Sigmoid colon (tissue), 7 donors: ENCODE measurements around the gene C1GALT1. TPM values are rescaled to one million over a fixed set of nuclear protein-coding genes. Genes with fewer than 3 reads are reported as not detected.

Experiments used
- DNase-seq: peaks from one replicate; pipeline ENCODE4 v3.0.0-alpha.2; 2019
- H3K27ac ChIP-seq, 4 donors: fragments of 200-600 bp; sonication (generic); one replicate each; pipeline ENCODE4 v1.5.1; 2016 to 2019; ENCODE audit warnings: mild to moderate bottlenecking in 1 of 4
- H3K27me3 ChIP-seq, 3 donors: fragments of 200-600 bp; sonication (generic); one replicate each; pipeline ENCODE4 v1.5.1; 2019; ENCODE audit warnings: mild to moderate bottlenecking in 1 of 3
- H3K36me3 ChIP-seq, 4 donors: fragments of 200-600 bp; sonication (generic); one replicate each; pipeline ENCODE4 v1.5.1; 2016 to 2019
- H3K4me1 ChIP-seq, 4 donors: fragments of 200-600 bp; sonication (generic); one replicate each; pipeline ENCODE4 v1.5.1; 2017 to 2019
- H3K4me3 ChIP-seq, 4 donors: fragments of 200-600 bp; sonication (generic); one replicate each; pipeline ENCODE4 v1.5.1; 2017 to 2019; ENCODE audit warnings: mild to moderate bottlenecking in 2 of 4, moderate library complexity in 1 of 4
- H3K9me3 ChIP-seq, 4 donors: fragments of 200-600 bp in 3 of 4; sonication (generic) in 3 of 4; one replicate each; pipeline versions ENCODE4 v1.5.1 to v1.6.1; 2013 to 2019
- CTCF ChIP-seq, 4 experiments: fragments of 450-650 bp in 3 of 4; fragments of 200-600 bp in 1 of 4; IDR thresholded peaks; one replicate each; pipeline ENCODE4 v1.5.1; 2016 to 2019; ENCODE audit warnings: antibody characterized with exemption in 4 of 4, mild to moderate bottlenecking in 3 of 4, moderate library complexity in 2 of 4
- EP300 ChIP-seq, 4 donors: sonication (generic); formaldehyde crosslinking; IDR thresholded peaks; one replicate each; pipeline ENCODE4 v1.6.1; 2017; ENCODE audit warnings: antibody characterized with exemption in 4 of 4
- POLR2A ChIP-seq, 2 donors: fragments of 450-650 bp; IDR thresholded peaks; one replicate each; pipeline ENCODE4 v1.6.1; 2016; ENCODE audit warnings: antibody characterized with exemption in 2 of 2, mild to moderate bottlenecking in 2 of 2, moderate library complexity in 2 of 2
- POLR2AphosphoS5 ChIP-seq, 4 donors: sonication (generic); formaldehyde crosslinking; IDR thresholded peaks; one replicate each; pipeline ENCODE4 v1.6.1; 2017; ENCODE audit warnings: antibody characterized with exemption in 4 of 4
- WGBS, 2 donors: extraction: QIAGEN DNeasy Blood & Tissue Kit; methylation state at CpG; one replicate each; pipeline ENCODE4 v1.1.7; 2013; 5-methylcytosine and 5-hydroxymethylcytosine counted together
- intact Hi-C: fragments of 100-400 bp; cut with DNase I; formaldehyde crosslinking; loops from one replicate; pipeline ENCODE4 v1.15.1; 2023
- polyA plus RNA-seq, 3 donors: library from polyadenylated mRNA; stranded (reverse); fragments of 200-250 nt; gene quantifications; one replicate each; pipeline ENCODE4 v1.2.3, GENCODE V29; 2013
- total RNA-seq, 4 donors: library from RNA; depleted of rRNA; stranded (reverse); fragments of >200 nt; gene quantifications; one replicate each; pipeline ENCODE4 v1.1.0, GENCODE V29; 2016
- donor health status: healthy with polysubstance abuse.
- donor health status: Bipolar disorder and iron deficiency.
- donor health status: healthy.

Gene C1GALT1
- total and polyA plus RNA-seq, 7 donors, result 4.8 to 19.8 (median 11.6) TPM

GRCh38 chr7:7221599-7222038, 39.3 kb downstream of the C1GALT1 start:
- Histone ChIP-seq H3K4me1 (peaks cover 0 to 13% (median 6%) of the 10 kb centered on the region in 4 donors), H3K4me3 (no peak overlapping the region), H3K27ac (peak overlapping the region in 2 of 4 donors; percentile 9 to 40), H3K27me3 (no peaks in the 10 kb centered on the region), H3K9me3 (no peaks in the 10 kb centered on the region), H3K36me3 (no peaks in the 10 kb centered on the region)
- WGBS, 2 donors, result 73 to 75% methylated on average over 2 of the region's 2 CpGs
- no peak for DNase-seq
- TF ChIP-seq POLR2A (IDR thresholded peaks at IDR 0.05) (no peak), CTCF (IDR thresholded peaks at IDR 0.05) (no peak), EP300 (IDR thresholded peaks at IDR 0.05) (no peak), POLR2AphosphoS5 (IDR thresholded peaks at IDR 0.05) (peak; percentile 14 to 74 (median 34))
- intact Hi-C loops, result loop anchor here (5.0 kb wide), 1 partner anchor 39 kb away; the partner anchor contains the start of gene C1GALT1

GRCh38 chr7:7223250-7223649, 40.9 kb downstream of the C1GALT1 start:
- DNase-seq, result no peak
- no peak overlapping the region for H3K4me3 ChIP-seq
- WGBS, 2 donors, result 92 to 95% methylated on average over 2 of the region's 2 CpGs
- intact Hi-C loops, result loop anchor here (5.0 kb wide), 1 partner anchor 41 kb away; the partner anchor contains the start of gene C1GALT1
- H3K36me3 ChIP-seq, result no peaks in the 10 kb centered on the region
- no peak for TF ChIP-seq POLR2A (IDR thresholded peaks at IDR 0.05)
- TF ChIP-seq POLR2AphosphoS5 (IDR thresholded peaks at IDR 0.05), result no peak
- no peak for TF ChIP-seq EP300 (IDR thresholded peaks at IDR 0.05)
- TF ChIP-seq CTCF (IDR thresholded peaks at IDR 0.05), result no peak
- peaks cover 0 to 13% (median 6%) of the 10 kb centered on the region in 4 donors for H3K4me1 ChIP-seq
- no peak overlapping the region for H3K27ac ChIP-seq
- no peaks in the 10 kb centered on the region for H3K27me3 ChIP-seq
- H3K9me3 ChIP-seq, result no peaks in the 10 kb centered on the region

- H3K9me3 ChIP-seq, result no peaks in the 10 kb centered on the region
- intact Hi-C loops, result no loop called here
- DNase-seq, result no peak
- H3K4me3 ChIP-seq, result no peak overlapping the region
- H3K27ac ChIP-seq, result no peak overlapping the region
- TF ChIP-seq POLR2AphosphoS5 (IDR thresholded peaks at IDR 0.05), result no peak
- TF ChIP-seq CTCF (IDR thresholded peaks at IDR 0.05), result no peak
- TF ChIP-seq EP300 (IDR thresholded peaks at IDR 0.05), result no peak
- TF ChIP-seq POLR2A (IDR thresholded peaks at IDR 0.05), result no peak
- H3K4me1 ChIP-seq, result peaks cover 0 to 8% (median 4%) of the 10 kb centered on the region in 4 donors
- no peaks in the 10 kb centered on the region for H3K27me3 ChIP-seq
- H3K36me3 ChIP-seq, result no peaks in the 10 kb centered on the region
- WGBS, 2 donors, result 93 to 98% methylated on average over 5 of the region's 5 CpGs
Measured at GRCh38 chr7:7226407-7226806, 44.1 kb downstream of the C1GALT1 start.

- no peaks in the 10 kb centered on the region for H3K9me3 ChIP-seq
- TF ChIP-seq CTCF (IDR thresholded peaks at IDR 0.05), result no peak
- no peak for TF ChIP-seq POLR2AphosphoS5 (IDR thresholded peaks at IDR 0.05)
- no peak for TF ChIP-seq POLR2A (IDR thresholded peaks at IDR 0.05)
- no peak for TF ChIP-seq EP300 (IDR thresholded peaks at IDR 0.05)
- no peaks in the 10 kb centered on the region for H3K4me1 ChIP-seq
- no peak overlapping the region for H3K4me3 ChIP-seq
- H3K27ac ChIP-seq, result no peak overlapping the region
- DNase-seq, result no peak
- intact Hi-C loops, result no loop called here
- H3K36me3 ChIP-seq, result no peaks in the 10 kb centered on the region
- 63 to 82% methylated on average over 2 of the region's 2 CpGs for WGBS, 2 donors
- H3K27me3 ChIP-seq, result no peaks in the 10 kb centered on the region
Measured at GRCh38 chr7:7228472-7228871, 46.1 kb downstream of the C1GALT1 start.

- TF ChIP-seq POLR2AphosphoS5 (IDR thresholded peaks at IDR 0.05) (no peak), EP300 (IDR thresholded peaks at IDR 0.05) (no peak), CTCF (IDR thresholded peaks at IDR 0.05) (no peak), POLR2A (IDR thresholded peaks at IDR 0.05) (no peak)
- no peak overlapping the region for H3K4me3 ChIP-seq
- H3K4me1 ChIP-seq, result no peaks in the 10 kb centered on the region
- DNase-seq, result no peak
- WGBS, 2 donors, result 96 to 97% methylated on average over 1 of the region's 1 CpG
- intact Hi-C loops, result no loop called here
- H3K27ac ChIP-seq, result no peak overlapping the region
- no peaks in the 10 kb centered on the region for H3K9me3 ChIP-seq
- no peaks in the 10 kb centered on the region for H3K36me3 ChIP-seq
- no peaks in the 10 kb centered on the region for H3K27me3 ChIP-seq
Measured at GRCh38 chr7:7228967-7229366, 46.6 kb downstream of the C1GALT1 start.
